Gastroesophageal sphincter (tissue), 3 donors: Measurements from ENCODE around the gene PLA2G5.

Experiments
- EP300 ChIP-seq: sonication (generic); formaldehyde crosslinking; IDR thresholded peaks from one replicate; pipeline ENCODE4 v1.6.1; 2017; ENCODE audit warnings: antibody characterized with exemption, mild to moderate bottlenecking
- POLR2A ChIP-seq, 2 donors: fragments of 450-650 bp; IDR thresholded peaks; one replicate each; pipeline ENCODE4 v1.6.1; 2017; ENCODE audit warnings: antibody characterized with exemption in 2 of 2, mild to moderate bottlenecking in 2 of 2, moderate library complexity in 1 of 2
- POLR2AphosphoS5 ChIP-seq: sonication (generic); formaldehyde crosslinking; IDR thresholded peaks from one replicate; pipeline ENCODE4 v1.6.1; 2017; ENCODE audit warnings: antibody characterized with exemption
- TF ChIP-seq, protein P1 (sequence below), 4 experiments: fragments of 200-600 bp in 2 of 4; fragments of 450-650 bp in 2 of 4; sonication (generic) in 1 of 4; IDR thresholded peaks; one replicate each; pipeline ENCODE4 v1.5.1; 2017 to 2019; ENCODE audit warnings: antibody characterized with exemption in 4 of 4, mild to moderate bottlenecking in 2 of 4, moderate library complexity in 2 of 4

GRCh38 chr1:20093940-20094391 lies 24.0 kb downstream of the PLA2G5 start:
- TF ChIP-seq, protein P1, sequence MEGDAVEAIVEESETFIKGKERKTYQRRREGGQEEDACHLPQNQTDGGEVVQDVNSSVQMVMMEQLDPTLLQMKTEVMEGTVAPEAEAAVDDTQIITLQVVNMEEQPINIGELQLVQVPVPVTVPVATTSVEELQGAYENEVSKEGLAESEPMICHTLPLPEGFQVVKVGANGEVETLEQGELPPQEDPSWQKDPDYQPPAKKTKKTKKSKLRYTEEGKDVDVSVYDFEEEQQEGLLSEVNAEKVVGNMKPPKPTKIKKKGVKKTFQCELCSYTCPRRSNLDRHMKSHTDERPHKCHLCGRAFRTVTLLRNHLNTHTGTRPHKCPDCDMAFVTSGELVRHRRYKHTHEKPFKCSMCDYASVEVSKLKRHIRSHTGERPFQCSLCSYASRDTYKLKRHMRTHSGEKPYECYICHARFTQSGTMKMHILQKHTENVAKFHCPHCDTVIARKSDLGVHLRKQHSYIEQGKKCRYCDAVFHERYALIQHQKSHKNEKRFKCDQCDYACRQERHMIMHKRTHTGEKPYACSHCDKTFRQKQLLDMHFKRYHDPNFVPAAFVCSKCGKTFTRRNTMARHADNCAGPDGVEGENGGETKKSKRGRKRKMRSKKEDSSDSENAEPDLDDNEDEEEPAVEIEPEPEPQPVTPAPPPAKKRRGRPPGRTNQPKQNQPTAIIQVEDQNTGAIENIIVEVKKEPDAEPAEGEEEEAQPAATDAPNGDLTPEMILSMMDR (IDR thresholded peaks at IDR 0.05): no peak
- TF ChIP-seq EP300 (no peak), POLR2AphosphoS5 (peak; percentile 72), POLR2A (IDR thresholded peaks at IDR 0.05) (no peak)
